Testis (tissue), 3 donors: ENCODE results near the gene ABCF2. TPM values are rescaled to one million over a fixed set of nuclear protein-coding genes. Genes with fewer than 3 reads are reported as not detected.
A peak's percentile ranks its signal among the peaks of the same experiment; 100 is the strongest.

Source experiments
- DNase-seq: peaks from one replicate; pipeline ENCODE4 v3.0.0-alpha.2; 2019
- H3K27ac ChIP-seq, 2 donors: fragments of 200-600 bp; sonication (generic); one replicate each; pipeline ENCODE4 v1.5.1; 2019
- H3K27me3 ChIP-seq: fragments of 200-600 bp; sonication (generic); one replicate; pipeline ENCODE4 v1.5.1; 2019
- H3K36me3 ChIP-seq: fragments of 200-600 bp; sonication (generic); one replicate; pipeline ENCODE4 v1.5.1; 2017; ENCODE audit warnings: low read depth; ENCODE audit errors: missing control alignments
- H3K4me1 ChIP-seq: fragments of 200-600 bp; sonication (generic); one replicate; pipeline ENCODE4 v1.5.1; 2019
- H3K4me3 ChIP-seq, 2 donors: fragments of 200-600 bp; sonication (generic); one replicate each; pipeline ENCODE4 v1.5.1; 2017 to 2019
- H3K9me3 ChIP-seq: fragments of 200-600 bp; sonication (generic); one replicate; pipeline ENCODE4 v1.5.1; 2017
- POLR2A ChIP-seq: fragments of 450-650 bp; IDR thresholded peaks from one replicate; pipeline ENCODE4 v1.6.1; 2017; ENCODE audit warnings: antibody characterized with exemption, mild to moderate bottlenecking, moderate library complexity
- WGBS, 2 donors: methylation state at CpG; one replicate each; pipeline ENCODE4 v1.1.5; 2018; 5-methylcytosine and 5-hydroxymethylcytosine counted together
- intact Hi-C: fragments of 100-400 bp; cut with DNase I; formaldehyde crosslinking; loops from one replicate; pipeline ENCODE4 v1.15.1; 2023; ENCODE audit warnings: low total_unique reads
- polyA plus RNA-seq: library from polyadenylated mRNA; stranded (reverse); fragments of 350-450 nt; fragmentation: Illumina TruSeq; extraction: RNeasy Lipid Tissue Mini Kit (QIAGEN cat#74804); gene quantifications from one replicate; pipeline ENCODE4 v1.2.3, GENCODE V29; 2014; ENCODE audit warnings: low read depth, low replicate concordance; ENCODE audit not compliant: insufficient read depth
- total RNA-seq, 2 donors: library from RNA; depleted of rRNA; stranded (reverse); fragments of >200 nt; gene quantifications; one replicate each; pipeline ENCODE4 v1.2.3, GENCODE V29; 2016
- TF ChIP-seq, protein P1 (sequence below), 3 experiments: fragments of 450-650 bp in 2 of 3; fragments of 200-600 bp in 1 of 3; sonication (generic) in 1 of 3; IDR thresholded peaks; one replicate each; pipeline ENCODE4 v1.5.1; 2016 to 2019; ENCODE audit warnings: antibody characterized with exemption in 3 of 3, mild to moderate bottlenecking in 2 of 3, moderate library complexity in 1 of 3

The ABCF2 gene
- total and polyA plus RNA-seq, 3 donors from 2014 or later, result 44.4 to 54.3 (median 49.4) TPM

DNA sequence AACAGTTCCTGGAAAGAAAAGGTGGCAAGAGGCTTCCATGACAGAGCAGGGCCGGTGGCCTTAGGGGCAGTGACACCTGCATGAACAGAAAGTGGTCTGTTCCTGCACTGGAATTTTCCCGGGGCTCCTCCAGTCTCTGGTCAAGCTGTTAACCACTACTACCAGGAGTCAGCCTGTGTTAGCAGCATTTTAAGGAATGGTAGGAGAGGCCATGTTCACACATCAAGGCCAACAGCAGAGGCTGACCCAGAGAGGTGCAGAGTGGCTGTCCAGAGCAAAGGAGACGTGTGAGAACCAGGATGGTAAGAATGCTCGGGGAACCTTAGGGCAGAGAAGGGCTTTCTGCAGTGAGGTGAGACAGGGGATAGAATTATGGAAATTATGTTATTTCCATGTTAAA, 25.3 kb downstream of the ABCF2 start:
- WGBS, 2 donors, result 89 to 98% methylated on average over 4 of the region's 4 CpGs
- no peak for TF ChIP-seq POLR2A
- TF ChIP-seq, protein P1, sequence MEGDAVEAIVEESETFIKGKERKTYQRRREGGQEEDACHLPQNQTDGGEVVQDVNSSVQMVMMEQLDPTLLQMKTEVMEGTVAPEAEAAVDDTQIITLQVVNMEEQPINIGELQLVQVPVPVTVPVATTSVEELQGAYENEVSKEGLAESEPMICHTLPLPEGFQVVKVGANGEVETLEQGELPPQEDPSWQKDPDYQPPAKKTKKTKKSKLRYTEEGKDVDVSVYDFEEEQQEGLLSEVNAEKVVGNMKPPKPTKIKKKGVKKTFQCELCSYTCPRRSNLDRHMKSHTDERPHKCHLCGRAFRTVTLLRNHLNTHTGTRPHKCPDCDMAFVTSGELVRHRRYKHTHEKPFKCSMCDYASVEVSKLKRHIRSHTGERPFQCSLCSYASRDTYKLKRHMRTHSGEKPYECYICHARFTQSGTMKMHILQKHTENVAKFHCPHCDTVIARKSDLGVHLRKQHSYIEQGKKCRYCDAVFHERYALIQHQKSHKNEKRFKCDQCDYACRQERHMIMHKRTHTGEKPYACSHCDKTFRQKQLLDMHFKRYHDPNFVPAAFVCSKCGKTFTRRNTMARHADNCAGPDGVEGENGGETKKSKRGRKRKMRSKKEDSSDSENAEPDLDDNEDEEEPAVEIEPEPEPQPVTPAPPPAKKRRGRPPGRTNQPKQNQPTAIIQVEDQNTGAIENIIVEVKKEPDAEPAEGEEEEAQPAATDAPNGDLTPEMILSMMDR (IDR thresholded peaks at IDR 0.05), result no peak
- Histone ChIP-seq H3K4me3 (no peak overlapping the region), H3K4me1 (no peaks in the 10 kb centered on the region), H3K27me3 (no peaks in the 10 kb centered on the region), H3K27ac (no peak overlapping the region), H3K9me3 (no peaks in the 10 kb centered on the region), H3K36me3 (no peaks in the 10 kb centered on the region)
- intact Hi-C loops, result no loop called here
- DNase-seq, result no peak

DNA sequence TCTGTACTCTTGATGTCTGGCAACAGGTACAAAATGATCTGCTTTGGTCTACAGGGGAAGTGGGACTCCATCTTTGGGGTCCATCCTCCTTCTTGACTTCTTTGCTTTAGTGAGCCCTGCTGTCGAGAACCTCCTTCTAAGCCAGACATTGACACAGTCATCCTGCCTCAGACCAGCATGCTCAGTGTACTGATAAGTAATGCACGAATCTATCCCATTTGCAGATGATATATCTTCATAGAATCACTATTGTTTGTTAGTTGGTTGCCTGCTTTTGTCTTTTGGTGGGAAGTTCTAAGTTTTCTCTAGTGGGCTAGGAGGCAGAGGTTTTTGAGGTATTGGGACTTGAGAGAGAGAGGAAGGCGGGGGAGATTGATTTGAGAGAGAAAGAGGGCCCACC, 25.7 kb downstream of the ABCF2 start:
- Histone ChIP-seq H3K4me3 (no peak overlapping the region), H3K9me3 (no peaks in the 10 kb centered on the region), H3K27me3 (no peaks in the 10 kb centered on the region), H3K4me1 (no peaks in the 10 kb centered on the region), H3K36me3 (no peaks in the 10 kb centered on the region), H3K27ac (no peak overlapping the region)
- WGBS, 2 donors, result 83 to 91% methylated on average over 3 of the region's 3 CpGs
- DNase-seq, result no peak
- no peak for TF ChIP-seq POLR2A
- TF ChIP-seq, protein P1 (IDR thresholded peaks at IDR 0.05), result no peak
- intact Hi-C loops, result no loop called here

DNA sequence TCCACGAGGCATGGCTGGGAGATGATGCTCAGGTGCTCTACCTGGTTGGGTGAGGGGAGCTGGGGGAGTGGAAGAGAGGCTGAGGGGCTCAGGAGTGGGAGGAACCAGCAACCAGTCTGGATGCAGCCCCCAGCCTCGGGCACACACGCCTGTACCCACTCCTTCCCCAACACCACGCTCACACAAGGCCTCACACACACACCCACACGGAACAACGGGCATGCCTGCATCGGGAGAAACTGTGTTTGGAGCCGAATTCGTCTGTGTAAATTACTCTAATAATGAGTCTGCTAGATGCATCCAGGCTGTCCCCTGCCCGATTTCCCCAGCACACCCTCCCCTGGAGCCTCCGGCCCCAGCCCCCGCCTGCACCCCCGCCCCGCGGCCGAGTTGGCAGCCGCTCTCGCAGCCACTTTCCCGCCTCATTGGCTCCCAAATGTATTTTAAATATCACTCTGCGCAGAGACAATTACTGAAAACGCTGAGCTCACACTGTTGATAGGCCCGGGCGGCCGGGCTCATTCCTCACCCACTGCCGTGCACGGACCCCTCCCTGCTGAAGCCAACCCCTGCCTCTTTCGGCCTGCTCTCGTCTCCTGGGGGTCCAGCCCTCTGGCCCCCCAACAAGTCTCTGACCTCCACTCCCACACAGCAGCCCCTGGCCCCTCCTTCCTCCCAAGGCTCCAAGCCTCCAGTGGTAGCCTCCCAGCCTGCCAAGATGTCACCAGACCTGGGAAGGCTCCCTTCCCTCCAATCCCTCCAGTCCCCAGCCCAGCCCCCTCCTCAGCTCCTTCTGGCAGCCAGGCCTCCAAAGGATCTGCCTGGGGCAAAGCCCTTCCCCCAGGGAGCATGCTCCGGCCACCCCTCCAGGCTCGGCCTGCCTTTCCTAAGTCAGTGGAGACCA, 27.8 kb downstream of the ABCF2 start:
- Histone ChIP-seq H3K27me3 (no peaks in the 10 kb centered on the region), H3K36me3 (no peaks in the 10 kb centered on the region), H3K27ac (peak overlapping the region in 1 of 2 donors; percentile 24), H3K4me1 (no peaks in the 10 kb centered on the region), H3K9me3 (no peaks in the 10 kb centered on the region), H3K4me3 (no peak overlapping the region)
- intact Hi-C loops, result no loop called here
- TF ChIP-seq, protein P1 (IDR thresholded peaks at IDR 0.05), result no peak
- TF ChIP-seq POLR2A, result no peak
- peak; percentile 24 for DNase-seq
- WGBS, 2 donors, result 48 to 52% methylated on average over 12 to 30 of the region's 30 CpGs

DNA sequence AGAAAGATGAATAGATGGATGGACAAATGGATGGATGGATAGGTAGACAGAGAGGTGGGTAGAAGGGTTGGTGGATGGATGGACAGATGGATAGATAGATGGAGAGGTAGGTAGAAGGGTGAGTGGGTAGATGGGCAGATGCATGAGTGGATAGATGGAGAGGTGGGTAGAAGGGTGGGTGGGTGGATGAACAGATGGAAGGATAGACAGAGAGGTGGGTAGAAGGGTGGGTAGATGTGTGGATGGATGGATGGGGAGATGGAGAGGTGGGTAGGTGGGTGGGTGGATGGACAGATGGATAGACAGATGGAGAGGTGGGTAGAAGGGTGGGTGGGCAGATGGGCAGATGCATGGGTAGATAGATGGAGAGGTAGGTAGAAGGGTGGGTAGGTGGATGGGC, 29.1 kb downstream of the ABCF2 start:
- no peaks in the 10 kb centered on the region for H3K9me3 ChIP-seq
- TF ChIP-seq POLR2A, result no peak
- TF ChIP-seq, protein P1 (IDR thresholded peaks at IDR 0.05), result no peak
- H3K36me3 ChIP-seq, result no peaks in the 10 kb centered on the region
- no peak overlapping the region for H3K4me3 ChIP-seq
- no peaks in the 10 kb centered on the region for H3K27me3 ChIP-seq
- H3K4me1 ChIP-seq, result no peaks in the 10 kb centered on the region
- intact Hi-C loops, result no loop called here
- no peak for DNase-seq
- H3K27ac ChIP-seq, result no peak overlapping the region
